Measurements from ENCODE around the gene SLC25A3. TPM values are rescaled to one million over a fixed set of nuclear protein-coding genes. Genes with fewer than 3 reads are reported as not detected.

Gene SLC25A3
- total RNA-seq, 1 experiment from 2014 or later = 843 TPM

Other genes with a start within 250 kb of the SLC25A3 start
- 226 and 231 TPM in 2 replicates for gene TMPO, start 78.1 kb upstream of the SLC25A3 start, total RNA-seq (2014; rRNA removed)
- 87.6 and 102 TPM in 2 replicates for gene IKBIP, start 51.1 kb downstream of the SLC25A3 start, total RNA-seq (2014; rRNA removed)
- 27.2 and 29.6 TPM in 2 replicates for gene APAF1, start 51.6 kb downstream of the SLC25A3 start, total RNA-seq (2014; rRNA removed)